ENCODE measurements around the gene TPCN1. TPM values are rescaled to one million over a fixed set of nuclear protein-coding genes. Genes with fewer than 3 reads are reported as not detected.

Gene TPCN1
- total and polyA plus RNA-seq, 2 of the 13 experiments (the other 11 are each of a cell fraction or from before 2014, with no cell fraction given): 8.0 to 26.8 TPM

GRCh38 chr12:113185180-113186032 is 35.9 kb upstream of the TPCN1 start, which contains the start of the genes DDX54 and RITA1 (continued):
- no peak for TF ChIP-seq FOXO4 (CRISPR knock-in tag; conservative IDR thresholded peaks at IDR 0.05)
- TF ChIP-seq CHD4 (IDR thresholded peaks at IDR 0.05; ENCODE audit: borderline replicate concordance, low read length): no peak
- peak; percentile 58; the same call in 1 of the 2 replicates for TF ChIP-seq ZNF136 (CRISPR knock-in tag; IDR thresholded peaks at IDR 0.05; ENCODE audit: low read depth)
- TF ChIP-seq ZMAT3 (CRISPR knock-in tag; conservative IDR thresholded peaks at IDR 0.05): peak; percentile 23; the same call in 1 of the 2 replicates
- TF ChIP-seq TRIM22 (IDR thresholded peaks at IDR 0.05): no peak
- 0 out of 2 replicates have a peak, but pooled peaks have one; percentile 75 for TF ChIP-seq TOPORS (CRISPR knock-in tag; IDR thresholded peaks at IDR 0.05)
- TF ChIP-seq TSC22D2 (CRISPR knock-in tag; IDR thresholded peaks at IDR 0.05; ENCODE audit: borderline replicate concordance): no peak
- peak; percentile 86 for TF ChIP-seq ZSCAN21 (CRISPR knock-in tag; IDR thresholded peaks at IDR 0.05; ENCODE audit: borderline replicate concordance)
- TF ChIP-seq CBX1 (IDR thresholded peaks at IDR 0.05; ENCODE audit: low read depth): peak; percentile 17
- peak; percentile 100 for TF ChIP-seq PRDM10 (CRISPR knock-in tag; IDR thresholded peaks at IDR 0.05; ENCODE audit: low read depth)
- TF ChIP-seq ZXDC (CRISPR knock-in tag; IDR thresholded peaks at IDR 0.05): peak; percentile 89
- TF ChIP-seq AHR (CRISPR knock-in tag; IDR thresholded peaks at IDR 0.05): no peak
- peak; percentile 52; the same call in 1 of the 2 replicates for TF ChIP-seq CREB1 (IDR thresholded peaks at IDR 0.05)
- TF ChIP-seq CREB1 (CRISPR knock-in tag; IDR thresholded peaks at IDR 0.05): no peak
- TF ChIP-seq ZFP91 (CRISPR knock-in tag; IDR thresholded peaks at IDR 0.05; ENCODE audit: borderline replicate concordance): peak; percentile 96
